ENCODE measurements around the gene TXLNB. TPM values are rescaled to one million over a fixed set of nuclear protein-coding genes. Genes with fewer than 3 reads are reported as not detected.
"Not testable (repeated sequence)": the region's sequence is repeated elsewhere in the genome, so short reads cannot be mapped to it uniquely, and the experiment has no call there.

The TXLNB gene
- total and polyA plus RNA-seq, 2 donors (not counting 3 experiments of a cell fraction or from before 2014, with no cell fraction given): 0.04 to 0.18 TPM

DNA sequence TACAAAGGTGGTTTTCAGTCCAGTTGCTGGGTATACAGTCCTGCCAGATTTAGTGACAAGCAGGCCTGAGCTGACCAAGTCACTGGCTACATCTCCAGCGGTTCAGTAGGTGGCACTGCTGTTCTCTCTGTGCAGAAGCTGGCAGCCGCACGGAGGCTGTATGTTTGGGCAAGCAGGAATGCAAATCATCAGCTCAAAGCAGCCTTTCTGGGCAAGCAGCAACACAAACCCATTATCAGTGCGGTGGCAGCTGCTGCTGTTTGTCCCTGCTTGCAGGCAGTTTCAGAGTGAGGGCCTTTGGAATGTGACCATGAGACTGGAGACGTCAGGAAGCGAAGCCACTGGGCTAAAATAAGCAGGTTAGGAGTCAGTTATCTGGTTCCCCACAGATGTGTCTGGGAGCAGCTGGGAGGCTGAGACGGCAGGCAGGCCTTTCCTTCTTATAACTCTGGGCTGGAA is 72.5 kb downstream of the TXLNB start:
- Histone ChIP-seq H4K20me1 (replicated peaks; ENCODE audit: control insufficient read depth, extremely low read depth, insufficient read depth, low read length) (no peaks in the 10 kb centered on the region), H3K9ac (replicated peaks; ENCODE audit: extremely low read depth, insufficient read depth, low read length) (no peak overlapping the region), H3K4me3 (replicated peaks in 1 of 3; ENCODE audit: insufficient read depth in 1 of 3, low read depth in 1 of 3, low read length in 3 of 3) (no peak overlapping the region), H3K36me3 (ENCODE audit: control insufficient read depth in 2 of 2, extremely low read depth in 1 of 2, insufficient read depth in 2 of 2, low read length in 2 of 2) (no peaks in the 10 kb centered on the region), H3K27me3 (ENCODE audit: control insufficient read depth in 2 of 2, insufficient read depth in 2 of 2, low read length in 2 of 2) (no peaks in the 10 kb centered on the region), H3K79me2 (ENCODE audit: control insufficient read depth, insufficient read depth, low read length) (no peaks in the 10 kb centered on the region), H3K27ac (ENCODE audit: insufficient read depth, low read depth, low read length) (no peak overlapping the region), H3K9me1 (replicated peaks; ENCODE audit: control insufficient read depth, extremely low read depth, insufficient read depth, low read length) (no peaks in the 10 kb centered on the region), H2AFZ (ENCODE audit: low read depth, low read length) (peak overlapping the region; percentile 88), H3K9me3 (replicated peaks; ENCODE audit: control insufficient read depth, insufficient read depth, low read length) (no peaks in the 10 kb centered on the region), H3K4me1 (ENCODE audit: control insufficient read depth, extremely low read depth, insufficient read depth, low read length) (peaks cover 3% of the 10 kb centered on the region), H3K4me2 (ENCODE audit: insufficient read depth, low read length) (no peak overlapping the region)
- POLR2A ChIA-PET: interaction anchor here (1.1 kb wide), 1 partner anchor 145 kb away, joined by 3 read pairs; no protein-coding TSS in a partner anchor
- CTCF ChIA-PET: interaction anchor here (0.6 to 6.1 kb wide), 47 partner anchors 10 to 1702 kb away, joined by 3 to 258 read pairs (median 4); partner anchors contain the start of genes CITED2 and TXLNB
- no TSS peak for BruUV-seq (replicated peaks)
- DNase-seq (ENCODE audit: low read depth, low spot score) (peak; percentile 83), FAIRE-seq (peak; percentile 85)
- dilution Hi-C loops (cut with MboI; ENCODE audit: extremely low pct_ligation_motif_present, low sequenced_read_pairs) (no loop called here), intact Hi-C loops (cut with micrococcal nuclease) (loop anchor here (1.0 to 5.0 kb wide), 6 partner anchors 31 to 402 kb away; no protein-coding TSS in a partner anchor)
- TF ChIP-seq CTCF (IDR thresholded peaks at IDR 0.05; ENCODE audit: extremely low read depth in 1 of 2, insufficient read depth in 1 of 2, low read depth in 1 of 2, low read length in 2 of 2) (peak; percentile 68 to 84), POLR2A (IDR thresholded peaks at IDR 0.05; ENCODE audit: low read depth, low read length) (no peak)

- intact Hi-C loops (cut with micrococcal nuclease); H3K4me3 ChIP-seq (replicated peaks in 1 of 3; ENCODE audit: insufficient read depth in 1 of 3, low read depth in 1 of 3, low read length in 3 of 3); H3K9ac ChIP-seq (replicated peaks; ENCODE audit: extremely low read depth, insufficient read depth, low read length); H3K4me1 ChIP-seq (ENCODE audit: control insufficient read depth, extremely low read depth, insufficient read depth, low read length); H3K27me3 ChIP-seq (ENCODE audit: control insufficient read depth in 2 of 2, insufficient read depth in 2 of 2, low read length in 2 of 2); FAIRE-seq; DNase-seq (ENCODE audit: low read depth, low spot score); H3K79me2 ChIP-seq (ENCODE audit: control insufficient read depth, insufficient read depth, low read length); H3K27ac ChIP-seq (ENCODE audit: insufficient read depth, low read depth, low read length); dilution Hi-C loops (cut with MboI; ENCODE audit: extremely low pct_ligation_motif_present, low sequenced_read_pairs); H4K20me1 ChIP-seq (replicated peaks; ENCODE audit: control insufficient read depth, extremely low read depth, insufficient read depth, low read length); H3K36me3 ChIP-seq (ENCODE audit: control insufficient read depth in 2 of 2, extremely low read depth in 1 of 2, insufficient read depth in 2 of 2, low read length in 2 of 2); H2AFZ ChIP-seq (ENCODE audit: low read depth, low read length); H3K4me2 ChIP-seq (ENCODE audit: insufficient read depth, low read length); BruUV-seq (replicated peaks); H3K9me1 ChIP-seq (replicated peaks; ENCODE audit: control insufficient read depth, extremely low read depth, insufficient read depth, low read length); POLR2A ChIA-PET; CTCF ChIA-PET; H3K9me3 ChIP-seq (replicated peaks; ENCODE audit: control insufficient read depth, insufficient read depth, low read length): not testable (repeated sequence)
Measured at GRCh38 chr6:139212460-139212859, 79.3 kb downstream of the TXLNB start.

DNA sequence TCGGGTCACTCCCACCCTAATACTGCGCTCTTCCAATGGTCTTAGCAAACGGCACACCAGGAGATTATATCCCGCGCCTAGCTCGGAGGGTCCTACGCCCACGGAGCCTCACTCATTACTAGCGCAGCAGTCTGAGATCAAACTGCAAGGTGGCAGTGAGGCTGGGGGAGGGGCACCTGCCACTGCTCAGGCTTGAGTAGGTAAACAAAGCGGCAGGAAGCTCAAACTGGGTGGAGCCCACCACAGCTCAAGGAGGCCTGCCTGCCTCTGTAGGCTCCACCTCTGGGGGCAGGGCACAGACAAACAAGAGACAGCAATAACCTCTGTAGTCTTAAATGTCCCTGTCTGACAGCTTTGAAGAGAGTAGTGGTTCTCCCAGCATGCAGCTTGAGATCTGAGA is 81.0 kb downstream of the TXLNB start:
- POLR2A ChIA-PET; H3K4me2 ChIP-seq (ENCODE audit: insufficient read depth, low read length); H3K9ac ChIP-seq (replicated peaks; ENCODE audit: extremely low read depth, insufficient read depth, low read length); FAIRE-seq; DNase-seq (ENCODE audit: low read depth, low spot score); H3K27me3 ChIP-seq (ENCODE audit: control insufficient read depth in 2 of 2, insufficient read depth in 2 of 2, low read length in 2 of 2); H3K9me1 ChIP-seq (replicated peaks; ENCODE audit: control insufficient read depth, extremely low read depth, insufficient read depth, low read length); H3K4me3 ChIP-seq (replicated peaks in 1 of 3; ENCODE audit: insufficient read depth in 1 of 3, low read depth in 1 of 3, low read length in 3 of 3); H3K27ac ChIP-seq (ENCODE audit: insufficient read depth, low read depth, low read length); H3K79me2 ChIP-seq (ENCODE audit: control insufficient read depth, insufficient read depth, low read length); H2AFZ ChIP-seq (ENCODE audit: low read depth, low read length); intact Hi-C loops (cut with micrococcal nuclease); H3K9me3 ChIP-seq (replicated peaks; ENCODE audit: control insufficient read depth, insufficient read depth, low read length); H3K4me1 ChIP-seq (ENCODE audit: control insufficient read depth, extremely low read depth, insufficient read depth, low read length); BruUV-seq (replicated peaks); CTCF ChIA-PET; H4K20me1 ChIP-seq (replicated peaks; ENCODE audit: control insufficient read depth, extremely low read depth, insufficient read depth, low read length); dilution Hi-C loops (cut with MboI; ENCODE audit: extremely low pct_ligation_motif_present, low sequenced_read_pairs); H3K36me3 ChIP-seq (ENCODE audit: control insufficient read depth in 2 of 2, extremely low read depth in 1 of 2, insufficient read depth in 2 of 2, low read length in 2 of 2): not testable (repeated sequence)

All from endothelial cell of umbilical vein (primary cell).